WTC11 (cell line): ENCODE results near the gene SDK2.

ENCODE experiments used
- ATF3 ChIP-seq: sonication (generic); formaldehyde crosslinking; conservative IDR thresholded peaks from 2 replicates; pipeline ENCODE4 v1.8.1; 2022; ENCODE audit warnings: mild to moderate bottlenecking, missing genetic modification reagents
- ATF6 ChIP-seq: sonication (generic); formaldehyde crosslinking; IDR thresholded peaks from 2 replicates; pipeline ENCODE4 v1.8.1; 2023; ENCODE audit warnings: mild to moderate bottlenecking, missing genetic modification reagents
- CTCF ChIP-seq: fragments of 200-600 bp; IDR thresholded peaks from 2 replicates; pipeline ENCODE4 v1.8.0; 2022; ENCODE audit warnings: antibody characterized with exemption
- ETV6 ChIP-seq: sonication (generic); formaldehyde crosslinking; IDR thresholded peaks from 2 replicates; pipeline ENCODE4 v1.8.1; 2022; ENCODE audit warnings: mild to moderate bottlenecking, missing genetic modification reagents
- GRHL2 ChIP-seq: fragments of 250-450 bp; sonication (Bioruptor Pico); IDR thresholded peaks from 2 replicates; pipeline ENCODE4 v1.8.0; 2022; ENCODE audit warnings: mild to moderate bottlenecking, moderate library complexity; ENCODE audit not compliant: insufficient replicate concordance, severe bottlenecking
- MAX ChIP-seq: sonication (generic); formaldehyde crosslinking; IDR thresholded peaks from 2 replicates; pipeline ENCODE4 v1.8.0; 2022; ENCODE audit warnings: mild to moderate bottlenecking, missing genetic modification reagents
- NFATC4 ChIP-seq: fragments of 250-450 bp; sonication (Bioruptor Pico); IDR thresholded peaks from 2 replicates; pipeline ENCODE4 v1.9.0; 2021; ENCODE audit warnings: mild to moderate bottlenecking
- NFE2L1 ChIP-seq: sonication (generic); formaldehyde crosslinking; IDR thresholded peaks from 2 replicates; pipeline ENCODE4 v1.8.1; 2023; ENCODE audit warnings: missing genetic modification reagents
- SP1 ChIP-seq: sonication (generic); formaldehyde crosslinking; conservative IDR thresholded peaks from 2 replicates; pipeline ENCODE4 v1.8.1; 2022; ENCODE audit warnings: missing genetic modification reagents
- TEAD1 ChIP-seq: sonication (generic); formaldehyde crosslinking; IDR thresholded peaks from 2 replicates; pipeline ENCODE4 v1.8.0; 2022; ENCODE audit warnings: mild to moderate bottlenecking, missing genetic modification reagents
- ZNF317 ChIP-seq: sonication (generic); formaldehyde crosslinking; IDR thresholded peaks from 2 replicates; pipeline ENCODE4 v1.8.1; 2023; ENCODE audit warnings: low read depth, mild to moderate bottlenecking, moderate library complexity, missing genetic modification reagents, borderline replicate concordance
- TF ChIP-seq, protein P1 (sequence below): sonication (generic); formaldehyde crosslinking; IDR thresholded peaks from 2 replicates; pipeline ENCODE4 v1.8.1; 2023; ENCODE audit warnings: mild to moderate bottlenecking, missing genetic modification reagents, moderate library complexity
- TF ChIP-seq, protein P2 (sequence below): sonication (generic); formaldehyde crosslinking; IDR thresholded peaks from 2 replicates; pipeline ENCODE4 v1.8.0; 2023; ENCODE audit warnings: mild to moderate bottlenecking, missing genetic modification reagents
- TF ChIP-seq, protein P3 (sequence below): sonication (generic); formaldehyde crosslinking; IDR thresholded peaks from 2 replicates; pipeline ENCODE4 v1.8.0; 2022; ENCODE audit warnings: mild to moderate bottlenecking, missing genetic modification reagents

GRCh38 chr17:73549841-73550430 lies 94.3 kb downstream of the SDK2 start:
- TF ChIP-seq CTCF (no peak), SP1 (CRISPR knock-in tag) (no peak), ATF6 (CRISPR knock-in tag) (no peak), ETV6 (CRISPR knock-in tag) (no peak), NFATC4 (no peak), ZNF317 (CRISPR knock-in tag) (no peak), TEAD1 (CRISPR knock-in tag) (no peak), NFE2L1 (CRISPR knock-in tag) (no peak), GRHL2 (no peak), MAX (CRISPR knock-in tag) (no peak), ATF3 (no peak)
- TF ChIP-seq, protein P1, sequence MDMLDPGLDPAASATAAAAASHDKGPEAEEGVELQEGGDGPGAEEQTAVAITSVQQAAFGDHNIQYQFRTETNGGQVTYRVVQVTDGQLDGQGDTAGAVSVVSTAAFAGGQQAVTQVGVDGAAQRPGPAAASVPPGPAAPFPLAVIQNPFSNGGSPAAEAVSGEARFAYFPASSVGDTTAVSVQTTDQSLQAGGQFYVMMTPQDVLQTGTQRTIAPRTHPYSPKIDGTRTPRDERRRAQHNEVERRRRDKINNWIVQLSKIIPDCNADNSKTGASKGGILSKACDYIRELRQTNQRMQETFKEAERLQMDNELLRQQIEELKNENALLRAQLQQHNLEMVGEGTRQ (CRISPR knock-in tag): no peak
- TF ChIP-seq, protein P2, sequence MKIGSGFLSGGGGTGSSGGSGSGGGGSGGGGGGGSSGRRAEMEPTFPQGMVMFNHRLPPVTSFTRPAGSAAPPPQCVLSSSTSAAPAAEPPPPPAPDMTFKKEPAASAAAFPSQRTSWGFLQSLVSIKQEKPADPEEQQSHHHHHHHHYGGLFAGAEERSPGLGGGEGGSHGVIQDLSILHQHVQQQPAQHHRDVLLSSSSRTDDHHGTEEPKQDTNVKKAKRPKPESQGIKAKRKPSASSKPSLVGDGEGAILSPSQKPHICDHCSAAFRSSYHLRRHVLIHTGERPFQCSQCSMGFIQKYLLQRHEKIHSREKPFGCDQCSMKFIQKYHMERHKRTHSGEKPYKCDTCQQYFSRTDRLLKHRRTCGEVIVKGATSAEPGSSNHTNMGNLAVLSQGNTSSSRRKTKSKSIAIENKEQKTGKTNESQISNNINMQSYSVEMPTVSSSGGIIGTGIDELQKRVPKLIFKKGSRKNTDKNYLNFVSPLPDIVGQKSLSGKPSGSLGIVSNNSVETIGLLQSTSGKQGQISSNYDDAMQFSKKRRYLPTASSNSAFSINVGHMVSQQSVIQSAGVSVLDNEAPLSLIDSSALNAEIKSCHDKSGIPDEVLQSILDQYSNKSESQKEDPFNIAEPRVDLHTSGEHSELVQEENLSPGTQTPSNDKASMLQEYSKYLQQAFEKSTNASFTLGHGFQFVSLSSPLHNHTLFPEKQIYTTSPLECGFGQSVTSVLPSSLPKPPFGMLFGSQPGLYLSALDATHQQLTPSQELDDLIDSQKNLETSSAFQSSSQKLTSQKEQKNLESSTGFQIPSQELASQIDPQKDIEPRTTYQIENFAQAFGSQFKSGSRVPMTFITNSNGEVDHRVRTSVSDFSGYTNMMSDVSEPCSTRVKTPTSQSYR (CRISPR knock-in tag): no peak
- TF ChIP-seq, protein P3, sequence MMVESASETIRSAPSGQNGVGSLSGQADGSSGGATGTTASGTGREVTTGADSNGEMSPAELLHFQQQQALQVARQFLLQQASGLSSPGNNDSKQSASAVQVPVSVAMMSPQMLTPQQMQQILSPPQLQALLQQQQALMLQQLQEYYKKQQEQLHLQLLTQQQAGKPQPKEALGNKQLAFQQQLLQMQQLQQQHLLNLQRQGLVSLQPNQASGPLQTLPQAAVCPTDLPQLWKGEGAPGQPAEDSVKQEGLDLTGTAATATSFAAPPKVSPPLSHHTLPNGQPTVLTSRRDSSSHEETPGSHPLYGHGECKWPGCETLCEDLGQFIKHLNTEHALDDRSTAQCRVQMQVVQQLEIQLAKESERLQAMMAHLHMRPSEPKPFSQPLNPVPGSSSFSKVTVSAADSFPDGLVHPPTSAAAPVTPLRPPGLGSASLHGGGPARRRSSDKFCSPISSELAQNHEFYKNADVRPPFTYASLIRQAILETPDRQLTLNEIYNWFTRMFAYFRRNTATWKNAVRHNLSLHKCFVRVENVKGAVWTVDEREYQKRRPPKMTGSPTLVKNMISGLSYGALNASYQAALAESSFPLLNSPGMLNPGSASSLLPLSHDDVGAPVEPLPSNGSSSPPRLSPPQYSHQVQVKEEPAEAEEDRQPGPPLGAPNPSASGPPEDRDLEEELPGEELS (CRISPR knock-in tag): no peak
